ENCODE results near the gene ITPR2. TPM values are rescaled to one million over a fixed set of nuclear protein-coding genes. Genes with fewer than 3 reads are reported as not detected.
"Not testable (repeated sequence)": the region's sequence is repeated elsewhere in the genome, so short reads cannot be mapped to it uniquely, and the experiment has no call there.

ITPR2 gene
- total RNA-seq, 2 donors from 2014 or later, result 14.8 to 74.4 TPM

DNA sequence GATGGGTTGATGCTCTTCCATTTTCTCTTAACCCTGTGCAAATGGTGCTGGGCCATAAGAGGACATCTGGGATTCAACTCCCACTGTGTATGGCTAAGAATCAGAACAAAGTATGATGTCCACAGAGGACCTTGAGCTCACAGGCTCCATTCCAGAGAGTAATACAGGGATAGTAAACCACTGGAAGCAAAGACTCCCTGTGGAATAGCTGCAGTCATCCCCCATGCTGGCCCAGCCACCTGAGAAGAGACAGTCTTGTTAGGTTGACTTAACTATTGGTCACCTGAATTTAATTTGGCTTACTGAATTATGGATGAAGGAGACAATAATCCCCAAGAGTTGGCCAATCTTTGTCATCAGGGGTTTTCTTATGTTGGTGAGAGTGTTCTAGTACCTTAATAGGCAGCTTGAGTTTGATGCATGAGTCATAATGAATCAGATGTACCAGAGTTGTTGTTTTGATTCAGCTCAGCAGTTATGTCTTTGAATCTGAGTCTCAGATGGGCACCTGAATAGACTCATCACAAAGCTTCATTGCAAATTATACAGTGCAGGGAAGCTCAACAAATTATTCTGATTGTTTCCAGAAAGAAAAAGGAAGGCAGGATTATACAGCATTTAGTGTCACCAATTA is 514.9 kb downstream of the ITPR2 start:
- H3K9ac ChIP-seq (ENCODE audit: extremely low read depth, low read length, poor library complexity, severe bottlenecking), result no peak overlapping the region
- no peak overlapping the region for H3K4me3 Mint-ChIP-seq
- no peaks in the 10 kb centered on the region for H3K4me1 ChIP-seq (ENCODE audit: control insufficient read depth, insufficient read depth, low read length)
- H3K4me3 ChIP-seq (ENCODE audit: low read length), result no peak overlapping the region
- peaks cover 3% of the 10 kb centered on the region for H3K27me3 Mint-ChIP-seq (ENCODE audit: insufficient read depth)
- no peak overlapping the region for H3K27ac Mint-ChIP-seq
- no peaks in the 10 kb centered on the region for H3K36me3 ChIP-seq (ENCODE audit: control insufficient read depth, insufficient read depth, low read length)
- TF ChIP-seq, protein P1, sequence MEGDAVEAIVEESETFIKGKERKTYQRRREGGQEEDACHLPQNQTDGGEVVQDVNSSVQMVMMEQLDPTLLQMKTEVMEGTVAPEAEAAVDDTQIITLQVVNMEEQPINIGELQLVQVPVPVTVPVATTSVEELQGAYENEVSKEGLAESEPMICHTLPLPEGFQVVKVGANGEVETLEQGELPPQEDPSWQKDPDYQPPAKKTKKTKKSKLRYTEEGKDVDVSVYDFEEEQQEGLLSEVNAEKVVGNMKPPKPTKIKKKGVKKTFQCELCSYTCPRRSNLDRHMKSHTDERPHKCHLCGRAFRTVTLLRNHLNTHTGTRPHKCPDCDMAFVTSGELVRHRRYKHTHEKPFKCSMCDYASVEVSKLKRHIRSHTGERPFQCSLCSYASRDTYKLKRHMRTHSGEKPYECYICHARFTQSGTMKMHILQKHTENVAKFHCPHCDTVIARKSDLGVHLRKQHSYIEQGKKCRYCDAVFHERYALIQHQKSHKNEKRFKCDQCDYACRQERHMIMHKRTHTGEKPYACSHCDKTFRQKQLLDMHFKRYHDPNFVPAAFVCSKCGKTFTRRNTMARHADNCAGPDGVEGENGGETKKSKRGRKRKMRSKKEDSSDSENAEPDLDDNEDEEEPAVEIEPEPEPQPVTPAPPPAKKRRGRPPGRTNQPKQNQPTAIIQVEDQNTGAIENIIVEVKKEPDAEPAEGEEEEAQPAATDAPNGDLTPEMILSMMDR (conservative IDR thresholded peaks at IDR 0.05), result no peak
- H3K27me3 ChIP-seq (ENCODE audit: control insufficient read depth, insufficient read depth, low read length, poor library complexity, severe bottlenecking), result no peaks in the 10 kb centered on the region
- peaks cover 23% of the 10 kb centered on the region for H3K9me3 Mint-ChIP-seq
- H3K36me3 Mint-ChIP-seq (ENCODE audit: low read depth), result no peaks in the 10 kb centered on the region
- H3K9me3 ChIP-seq (ENCODE audit: control insufficient read depth, low read length), result no peaks in the 10 kb centered on the region
- H3K27ac ChIP-seq (ENCODE audit: low read depth, low read length), result no peak overlapping the region
- DNase-seq, result no peak
- no peaks in the 10 kb centered on the region for H3K4me1 Mint-ChIP-seq

DNA sequence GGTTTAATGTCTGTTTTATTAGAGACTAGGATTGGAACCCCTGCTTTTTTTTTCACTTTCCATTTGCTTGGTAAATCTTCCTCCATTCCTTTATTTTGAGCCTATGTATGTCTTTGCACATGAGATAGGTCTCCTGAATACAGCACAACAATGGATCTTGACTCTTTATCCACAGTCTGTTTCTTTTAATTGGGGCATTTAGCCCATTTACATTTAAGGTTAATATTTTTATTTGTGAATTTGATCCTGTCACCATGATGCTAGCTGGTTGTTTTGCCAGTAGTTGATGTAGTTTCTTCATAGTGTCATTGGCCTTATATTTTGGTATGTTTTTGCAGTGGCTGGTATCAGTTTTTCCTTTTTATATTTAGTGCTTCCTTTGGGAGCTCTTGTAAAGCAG is 518.9 kb downstream of the ITPR2 start:
- H3K4me3 Mint-ChIP-seq; H3K4me1 Mint-ChIP-seq; H3K4me3 ChIP-seq (ENCODE audit: low read length); H3K27me3 Mint-ChIP-seq (ENCODE audit: insufficient read depth); H3K27ac ChIP-seq (ENCODE audit: low read depth, low read length); H3K27ac Mint-ChIP-seq; DNase-seq; H3K9ac ChIP-seq (ENCODE audit: extremely low read depth, low read length, poor library complexity, severe bottlenecking); H3K36me3 Mint-ChIP-seq (ENCODE audit: low read depth); H3K4me1 ChIP-seq (ENCODE audit: control insufficient read depth, insufficient read depth, low read length); H3K9me3 ChIP-seq (ENCODE audit: control insufficient read depth, low read length); H3K36me3 ChIP-seq (ENCODE audit: control insufficient read depth, insufficient read depth, low read length); H3K27me3 ChIP-seq (ENCODE audit: control insufficient read depth, insufficient read depth, low read length, poor library complexity, severe bottlenecking): not testable (repeated sequence)
- peaks cover 46% of the 10 kb centered on the region for H3K9me3 Mint-ChIP-seq

DNA sequence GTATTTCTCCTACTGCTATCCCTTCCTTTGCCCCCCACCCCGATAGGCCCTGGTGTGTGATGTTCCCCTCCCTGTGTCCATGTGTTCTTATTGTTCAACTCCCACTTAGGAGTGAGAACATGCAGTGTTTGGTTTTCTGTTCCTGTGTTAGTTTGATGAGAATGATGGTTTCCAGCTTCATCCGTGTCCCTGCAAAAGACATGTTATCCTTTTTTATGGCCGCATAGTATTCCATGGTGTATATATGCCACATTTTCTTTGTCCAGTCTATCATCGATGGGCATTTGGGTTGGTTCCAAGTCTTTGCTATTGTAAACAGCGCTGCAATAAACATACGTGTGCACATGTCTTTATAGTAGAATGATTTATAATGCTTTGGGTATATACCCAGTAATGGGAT is 522.5 kb downstream of the ITPR2 start:
- H3K27me3 Mint-ChIP-seq (ENCODE audit: insufficient read depth); H3K4me1 Mint-ChIP-seq; H3K9ac ChIP-seq (ENCODE audit: extremely low read depth, low read length, poor library complexity, severe bottlenecking); H3K27ac ChIP-seq (ENCODE audit: low read depth, low read length); H3K27me3 ChIP-seq (ENCODE audit: control insufficient read depth, insufficient read depth, low read length, poor library complexity, severe bottlenecking); H3K4me3 Mint-ChIP-seq; H3K4me1 ChIP-seq (ENCODE audit: control insufficient read depth, insufficient read depth, low read length); DNase-seq; H3K36me3 ChIP-seq (ENCODE audit: control insufficient read depth, insufficient read depth, low read length); H3K36me3 Mint-ChIP-seq (ENCODE audit: low read depth); H3K4me3 ChIP-seq (ENCODE audit: low read length); H3K27ac Mint-ChIP-seq: not testable (repeated sequence)
- WGBS, 2 experiments (ENCODE audit: insufficient coverage in 1 of 2, insufficient read length in 1 of 2), result 78 to 83% methylated on average over 5 to 6 of the region's 6 CpGs
- peaks cover 52% of the 10 kb centered on the region for H3K9me3 Mint-ChIP-seq
- peaks cover 19% of the 10 kb centered on the region for H3K9me3 ChIP-seq (ENCODE audit: control insufficient read depth, low read length)

DNA sequence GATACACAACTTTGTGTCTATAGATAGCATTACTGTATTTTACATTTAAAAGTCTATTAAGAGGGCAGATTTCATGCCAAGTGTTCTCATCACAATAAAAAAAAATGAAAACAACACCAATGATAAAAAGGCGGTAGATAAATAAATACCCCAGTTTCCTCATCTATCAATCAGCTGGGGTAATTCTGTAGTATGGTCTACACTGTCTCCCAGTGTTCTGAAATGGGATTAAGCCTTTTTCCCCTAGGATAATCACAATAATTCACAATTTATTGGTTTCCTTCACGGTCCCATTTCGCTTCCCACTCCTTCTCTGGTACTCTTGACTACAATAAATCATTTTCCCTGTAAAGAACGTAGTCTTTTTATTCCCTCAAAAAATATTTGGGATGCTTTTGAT is 523.4 kb downstream of the ITPR2 start:
- no peak overlapping the region for H3K4me3 Mint-ChIP-seq
- Histone ChIP-seq H3K27ac (ENCODE audit: low read depth, low read length) (no peak overlapping the region), H3K9ac (ENCODE audit: extremely low read depth, low read length, poor library complexity, severe bottlenecking) (no peak overlapping the region), H3K36me3 (ENCODE audit: control insufficient read depth, insufficient read depth, low read length) (no peaks in the 10 kb centered on the region), H3K9me3 (ENCODE audit: control insufficient read depth, low read length) (peaks cover 19% of the 10 kb centered on the region), H3K4me3 (ENCODE audit: low read length) (no peak overlapping the region), H3K27me3 (ENCODE audit: control insufficient read depth, insufficient read depth, low read length, poor library complexity, severe bottlenecking) (no peaks in the 10 kb centered on the region), H3K4me1 (ENCODE audit: control insufficient read depth, insufficient read depth, low read length) (no peaks in the 10 kb centered on the region)
- no peak overlapping the region for H3K27ac Mint-ChIP-seq
- H3K4me1 Mint-ChIP-seq, result no peaks in the 10 kb centered on the region
- H3K27me3 Mint-ChIP-seq (ENCODE audit: insufficient read depth), result peaks cover 7% of the 10 kb centered on the region
- WGBS, 2 experiments (ENCODE audit: insufficient coverage in 1 of 2, insufficient read length in 1 of 2), result 57% methylated on average over 3 of the region's 4 CpGs; no CpG with 5 or more reads in 1 of the 2 experiments
- TF ChIP-seq, protein P1 (conservative IDR thresholded peaks at IDR 0.05), result peak; percentile 10
- peaks cover 45% of the 10 kb centered on the region for H3K9me3 Mint-ChIP-seq
- H3K36me3 Mint-ChIP-seq (ENCODE audit: low read depth), result no peaks in the 10 kb centered on the region
- DNase-seq, result no peak

All from endodermal cell (in vitro differentiated cells).